H1 (cell line): ENCODE measurements around the gene CNOT3. TPM values are rescaled to one million over a fixed set of nuclear protein-coding genes. Genes with fewer than 3 reads are reported as not detected.

Experiments used
- BCL11A ChIP-seq, 2 experiments: IDR thresholded peaks; one replicate each; pipeline ENCODE4 v1.6.1; 2011; ENCODE audit warnings: low read depth in 2 of 2, low read length in 2 of 2, mild to moderate bottlenecking in 2 of 2
- CBX5 ChIP-seq: fragments of 300-800, 300-1000 bp; sonication (generic); IDR thresholded peaks from 2 replicates; pipeline ENCODE4 v1.7.1; 2016; ENCODE audit warnings: antibody characterized with exemption, low read length, low read depth
- EP300 ChIP-seq, 2 experiments: IDR thresholded peaks; 1 replicate in 1 of 2; 2 replicates in 1 of 2; pipeline ENCODE4 v1.6.1; 2011 to 2012; ENCODE audit warnings: low read depth in 2 of 2, low read length in 2 of 2, mild to moderate bottlenecking in 2 of 2, borderline replicate concordance in 1 of 2, inconsistent platforms in 1 of 2, moderate library complexity in 1 of 2
- GTF2F1 ChIP-seq: IDR thresholded peaks from 2 replicates; pipeline ENCODE4 v1.6.1; 2012; ENCODE audit warnings: low read depth, low read length, improper control_type of control experiment, borderline replicate concordance
- HDAC2 ChIP-seq, 2 experiments: fragments of 300-600 bp in 1 of 2; sonication (generic) in 1 of 2; IDR thresholded peaks; 2 replicates each; pipeline ENCODE4 v1.6.1; 2011 to 2012; ENCODE audit warnings: low read depth in 2 of 2, low read length in 2 of 2, mild to moderate bottlenecking in 2 of 2, moderate library complexity in 2 of 2, borderline replicate concordance in 1 of 2, inconsistent platforms in 1 of 2
- MAFK ChIP-seq: IDR thresholded peaks from 2 replicates; pipeline ENCODE4 v1.6.1; 2012; ENCODE audit warnings: low read depth, mild to moderate bottlenecking, improper control_type of control experiment, low read length
- RAD21 ChIP-seq, 2 experiments: IDR thresholded peaks in 1 of 2; conservative IDR thresholded peaks in 1 of 2; 2 replicates each; pipeline ENCODE4 v1.6.1; 2011; ENCODE audit warnings: low read depth in 2 of 2, low read length in 2 of 2, improper control_type of control experiment in 1 of 2, inconsistent platforms in 1 of 2, mild to moderate bottlenecking in 1 of 2, moderate library complexity in 1 of 2
- TAF7 ChIP-seq: optimal IDR thresholded peaks from 2 replicates; pipeline ENCODE3; 2011; ENCODE audit warnings: low read depth, mild to moderate bottlenecking, inconsistent platforms, low read length, moderate library complexity, borderline replicate concordance
- YY1 ChIP-seq: IDR thresholded peaks from 2 replicates; pipeline ENCODE4 v1.6.1; 2011; ENCODE audit warnings: low read depth, mild to moderate bottlenecking, low read length
- polyA plus RNA-seq, 7 experiments: library from polyadenylated mRNA; depleted of rRNA in 3 of 7; stranded (reverse) in 5 of 7; unstranded in 2 of 7; fragments of >200 nt in 5 of 7; fragments of 200-250 nt in 2 of 7; gene quantifications; 1 replicate in 5 of 7; 2 replicates in 1 of 7; 4 replicates in 1 of 7; pipeline versions ENCODE4 v1.2.1 to v1.2.3, GENCODE V29; 2011 to 2013; ENCODE audit warnings: missing spikeins in 2 of 7, mixed read lengths in 2 of 7
- total RNA-seq: library from RNA; stranded (reverse); fragmentation: NEBNext Ultra II Directional; extraction: Animal tissue kit (Norgen Biotek cat#: 25700); gene quantifications from 2 replicates; pipeline ENCODE4 v1.2.1, GENCODE V29; 2021

CNOT3 gene
- total and polyA plus RNA-seq, 2 of the 8 experiments (the other 6 are each of a cell fraction or from before 2014, with no cell fraction given): 21.2 to 86.4 TPM

GRCh38 chr19:54162884-54163283 is 25.3 kb downstream of the CNOT3 start (continued):
- TF ChIP-seq BCL11A (IDR thresholded peaks at IDR 0.05; ENCODE audit: low read depth in 2 of 2, low read length in 2 of 2): no peak
- no peak for TF ChIP-seq TAF7
- no peak for TF ChIP-seq HDAC2 (IDR thresholded peaks at IDR 0.05; ENCODE audit: borderline replicate concordance in 1 of 2, low read depth in 2 of 2, low read length in 2 of 2)
- no peak for TF ChIP-seq YY1
- TF ChIP-seq EP300 (IDR thresholded peaks at IDR 0.05; ENCODE audit: borderline replicate concordance in 1 of 2, low read depth in 2 of 2, low read length in 2 of 2): no peak
- no peak for TF ChIP-seq RAD21 (IDR thresholded peaks at IDR 0.05 in 1 of 2, conservative IDR thresholded peaks at IDR 0.05 in 1 of 2; ENCODE audit: low read depth in 2 of 2, low read length in 2 of 2)
- no peak for TF ChIP-seq CBX5
- TF ChIP-seq GTF2F1: no peak
- TF ChIP-seq MAFK: no peak
